Progenitor cell of endocrine pancreas (in vitro differentiated cells): ENCODE measurements around the gene PLXDC2. TPM values are rescaled to one million over a fixed set of nuclear protein-coding genes. Genes with fewer than 3 reads are reported as not detected.

ENCODE experiments used
- DNase-seq: peaks from one replicate; pipeline ENCODE4 v3.0.0; 2021; ENCODE audit warnings: low spot score; ENCODE audit not compliant: unreplicated experiment
- H3K27ac Mint-ChIP-seq: 2 replicates; pipeline ENCODE4 v1.8.0; 2021; ENCODE audit warnings: mild to moderate bottlenecking, moderate library complexity, mixed read lengths
- H3K27me3 Mint-ChIP-seq: 2 replicates; pipeline ENCODE4 v1.8.0; 2021; ENCODE audit warnings: mixed read lengths
- H3K36me3 Mint-ChIP-seq: 2 replicates; pipeline ENCODE4 v1.8.0; 2022; ENCODE audit warnings: mixed read lengths; ENCODE audit not compliant: insufficient read depth
- H3K4me1 Mint-ChIP-seq: 2 replicates; pipeline ENCODE4 v1.8.0; 2021; ENCODE audit warnings: low read depth, mixed read lengths
- H3K4me3 Mint-ChIP-seq: 2 replicates; pipeline ENCODE4 v1.8.0; 2021; ENCODE audit warnings: low read depth, mild to moderate bottlenecking, moderate library complexity, mixed read lengths
- H3K9me3 Mint-ChIP-seq: 2 replicates; pipeline ENCODE4 v1.8.0; 2021; ENCODE audit warnings: low read depth, mixed read lengths
- total RNA-seq: library from RNA; stranded (reverse); gene quantifications from 2 replicates; pipeline ENCODE4 v1.2.1, GENCODE V29; 2021
- TF ChIP-seq, protein P1 (sequence below): fragments of 200-600 bp; sonication (generic); IDR thresholded peaks from one replicate; pipeline ENCODE4 v1.5.0; 2021; ENCODE audit warnings: antibody characterized with exemption, mild to moderate bottlenecking; ENCODE audit not compliant: unreplicated experiment

PLXDC2 gene
- total RNA-seq, 1 donor from 2014 or later = 44.3 TPM

DNA sequence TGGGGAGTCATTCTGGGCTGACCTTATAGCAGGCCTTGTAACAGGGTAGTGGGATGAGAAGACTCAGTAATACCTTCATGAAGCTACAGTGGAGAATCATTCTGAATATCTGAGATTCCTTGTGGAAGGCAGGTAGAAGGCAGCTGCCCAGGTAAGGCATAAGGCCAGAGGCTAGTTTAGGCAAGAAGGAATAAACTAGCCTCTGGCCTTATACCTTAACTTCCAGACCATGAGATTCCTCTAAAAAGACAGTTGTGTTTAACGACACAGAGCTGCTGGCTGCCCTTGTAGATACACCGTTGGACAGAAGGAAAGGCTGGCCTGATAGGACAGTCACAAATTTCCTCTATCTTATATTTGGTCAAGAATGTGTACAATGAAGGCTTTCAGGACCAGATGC is 268.2 kb downstream of the PLXDC2 start:
- no peak for DNase-seq
- H3K27me3 Mint-ChIP-seq = no peaks in the 10 kb centered on the region
- TF ChIP-seq, protein P1, sequence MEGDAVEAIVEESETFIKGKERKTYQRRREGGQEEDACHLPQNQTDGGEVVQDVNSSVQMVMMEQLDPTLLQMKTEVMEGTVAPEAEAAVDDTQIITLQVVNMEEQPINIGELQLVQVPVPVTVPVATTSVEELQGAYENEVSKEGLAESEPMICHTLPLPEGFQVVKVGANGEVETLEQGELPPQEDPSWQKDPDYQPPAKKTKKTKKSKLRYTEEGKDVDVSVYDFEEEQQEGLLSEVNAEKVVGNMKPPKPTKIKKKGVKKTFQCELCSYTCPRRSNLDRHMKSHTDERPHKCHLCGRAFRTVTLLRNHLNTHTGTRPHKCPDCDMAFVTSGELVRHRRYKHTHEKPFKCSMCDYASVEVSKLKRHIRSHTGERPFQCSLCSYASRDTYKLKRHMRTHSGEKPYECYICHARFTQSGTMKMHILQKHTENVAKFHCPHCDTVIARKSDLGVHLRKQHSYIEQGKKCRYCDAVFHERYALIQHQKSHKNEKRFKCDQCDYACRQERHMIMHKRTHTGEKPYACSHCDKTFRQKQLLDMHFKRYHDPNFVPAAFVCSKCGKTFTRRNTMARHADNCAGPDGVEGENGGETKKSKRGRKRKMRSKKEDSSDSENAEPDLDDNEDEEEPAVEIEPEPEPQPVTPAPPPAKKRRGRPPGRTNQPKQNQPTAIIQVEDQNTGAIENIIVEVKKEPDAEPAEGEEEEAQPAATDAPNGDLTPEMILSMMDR = no peak
- no peaks in the 10 kb centered on the region for H3K9me3 Mint-ChIP-seq
- H3K4me3 Mint-ChIP-seq = no peak overlapping the region
- H3K36me3 Mint-ChIP-seq = peaks cover 5% of the 10 kb centered on the region
- no peaks in the 10 kb centered on the region for H3K4me1 Mint-ChIP-seq
- H3K27ac Mint-ChIP-seq = no peak overlapping the region

DNA sequence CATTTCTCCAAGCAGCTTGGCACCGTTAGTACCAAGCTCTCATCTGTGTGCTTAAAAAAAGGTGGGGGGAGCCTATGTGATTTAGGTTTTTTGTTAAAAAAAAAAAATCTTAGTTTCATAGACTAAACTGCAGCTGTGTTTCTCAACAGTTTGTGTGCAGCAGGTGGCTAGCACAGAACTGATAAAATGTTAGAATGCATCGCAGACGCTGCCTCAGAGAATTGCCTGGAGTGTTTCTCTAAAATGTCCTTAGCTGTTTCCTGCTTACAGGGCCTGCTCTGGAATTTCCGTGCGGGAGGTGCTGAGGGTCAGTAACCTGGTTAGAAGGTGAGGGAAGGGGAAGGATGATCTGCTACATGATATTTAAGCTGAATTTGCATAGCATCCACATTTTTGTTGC is 268.9 kb downstream of the PLXDC2 start:
- no peak overlapping the region for H3K4me3 Mint-ChIP-seq
- H3K27ac Mint-ChIP-seq = no peak overlapping the region
- H3K4me1 Mint-ChIP-seq = no peaks in the 10 kb centered on the region
- no peak for DNase-seq
- TF ChIP-seq, protein P1 = no peak
- H3K36me3 Mint-ChIP-seq = peaks cover 4% of the 10 kb centered on the region
- no peaks in the 10 kb centered on the region for H3K9me3 Mint-ChIP-seq
- H3K27me3 Mint-ChIP-seq = no peaks in the 10 kb centered on the region

DNA sequence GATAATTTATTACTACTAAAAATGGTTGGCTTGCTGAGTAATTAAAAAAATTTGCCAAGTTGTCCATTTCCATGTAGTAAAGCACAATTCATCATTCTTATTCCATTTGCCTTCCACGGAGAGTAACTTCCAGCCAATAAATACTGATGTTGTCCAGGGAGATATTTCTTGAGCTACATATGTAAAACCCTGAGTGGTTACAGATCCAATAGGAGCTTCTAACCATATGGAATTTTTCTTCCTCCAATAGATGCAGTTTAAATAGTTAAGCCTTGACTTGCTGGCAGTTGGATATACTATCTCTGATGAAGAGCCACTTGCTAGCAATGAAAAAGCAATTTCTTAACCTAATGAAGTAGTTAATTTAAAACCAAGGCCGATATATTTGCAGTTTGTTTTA is 271.1 kb downstream of the PLXDC2 start:
- Mint-ChIP-seq H3K4me3 (no peak overlapping the region), H3K27me3 (no peaks in the 10 kb centered on the region), H3K4me1 (no peaks in the 10 kb centered on the region), H3K9me3 (no peaks in the 10 kb centered on the region), H3K36me3 (peaks cover 2% of the 10 kb centered on the region), H3K27ac (no peak overlapping the region)
- no peak for DNase-seq
- TF ChIP-seq, protein P1 = no peak

DNA sequence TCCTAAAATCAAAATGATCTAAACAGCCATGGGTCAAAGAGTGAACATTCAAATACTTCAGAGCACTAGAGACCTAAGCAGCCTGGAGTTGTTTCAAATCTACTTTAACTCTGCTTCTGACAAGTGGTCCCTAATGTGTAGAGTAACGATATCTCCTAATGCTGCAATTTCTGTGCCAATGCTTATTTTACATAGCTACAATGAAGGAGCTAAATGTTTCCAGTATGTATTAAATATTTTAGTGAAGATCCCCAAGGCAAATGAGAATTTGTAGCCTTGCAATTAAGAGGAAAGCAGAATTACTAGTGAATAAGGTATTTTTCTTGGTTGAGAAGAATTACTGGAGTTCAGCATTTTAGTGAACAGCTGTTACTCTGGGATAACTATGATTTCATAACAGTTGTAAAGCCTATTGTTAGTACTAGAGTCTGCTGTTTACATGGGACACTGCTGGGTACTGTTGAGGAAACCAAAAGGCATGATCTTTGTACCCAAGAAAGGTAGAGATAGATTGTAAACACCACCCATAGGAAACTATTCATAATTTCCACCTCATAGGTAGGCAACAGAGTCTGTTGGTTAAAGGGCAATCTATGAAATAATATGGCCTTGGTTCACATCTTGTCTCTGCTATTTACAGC is 271.9 kb downstream of the PLXDC2 start:
- no peaks in the 10 kb centered on the region for H3K4me1 Mint-ChIP-seq
- TF ChIP-seq, protein P1 = no peak
- H3K27ac Mint-ChIP-seq = no peak overlapping the region
- no peaks in the 10 kb centered on the region for H3K27me3 Mint-ChIP-seq
- peaks cover 4% of the 10 kb centered on the region for H3K9me3 Mint-ChIP-seq
- H3K36me3 Mint-ChIP-seq = peaks cover 5% of the 10 kb centered on the region
- DNase-seq = no peak
- no peak overlapping the region for H3K4me3 Mint-ChIP-seq

DNA sequence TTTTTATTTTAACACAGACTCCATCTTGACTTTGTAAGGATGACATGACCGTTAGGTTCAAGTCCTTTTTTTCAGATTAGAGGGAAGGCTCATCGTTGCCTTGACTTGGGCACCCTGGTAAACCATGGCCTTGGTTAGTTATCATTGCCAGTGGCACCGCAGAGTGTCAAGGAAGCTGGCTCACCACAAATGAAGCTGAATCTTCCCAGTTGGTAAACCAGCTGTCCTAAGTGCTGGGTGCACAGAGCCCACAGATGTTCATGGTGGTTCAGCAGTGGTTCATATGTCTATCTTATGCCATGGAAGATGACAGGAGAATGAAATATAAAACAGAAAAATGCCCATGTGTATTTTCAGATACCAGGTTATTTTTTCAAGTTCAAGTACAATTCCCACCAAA is 273.6 kb downstream of the PLXDC2 start:
- TF ChIP-seq, protein P1 = no peak
- H3K27me3 Mint-ChIP-seq = no peaks in the 10 kb centered on the region
- DNase-seq = no peak
- H3K9me3 Mint-ChIP-seq = peaks cover 4% of the 10 kb centered on the region
- H3K36me3 Mint-ChIP-seq = peaks cover 5% of the 10 kb centered on the region
- no peak overlapping the region for H3K4me3 Mint-ChIP-seq
- no peaks in the 10 kb centered on the region for H3K4me1 Mint-ChIP-seq
- H3K27ac Mint-ChIP-seq = no peak overlapping the region
